Iris pigment epithelial cell (primary cell): ENCODE data around the gene C11orf21.
A peak's percentile ranks its signal among the peaks of the same experiment; 100 is the strongest.

Experiments
- DNase-seq: peaks from one replicate; pipeline ENCODE4 v3.0.0-alpha.2; 2011; ENCODE audit warnings: low read depth

Gene C11orf21

GRCh38 chr11:2271327-2272227, 30.1 kb downstream of the C11orf21 start:
- DNase-seq = no peak

GRCh38 chr11:2271077-2271326, 30.7 kb downstream of the C11orf21 start:
- no peak for DNase-seq

- no peak for DNase-seq
Observed at GRCh38 chr11:2270322-2271076, 31.2 kb downstream of the C11orf21 start, which contains the start of gene ASCL2. Gene ASCL2, minus strand, starts transcription at chr11:2270588. Its CDS starts 256 bp downstream, at chr11:2270332.

GRCh38 chr11:2269601-2270321, 32.0 kb downstream of the C11orf21 start:
- DNase-seq = peak; percentile 69

GRCh38 chr11:2268729-2269600, 32.8 kb downstream of the C11orf21 start:
- DNase-seq = peak; percentile 34

- DNase-seq = no peak
Observed at GRCh38 chr11:2267851-2268728, 33.6 kb downstream of the C11orf21 start.

- DNase-seq = no peak
Observed at GRCh38 chr11:2267306-2267850, 34.3 kb downstream of the C11orf21 start.

GRCh38 chr11:2266586-2267305, 35.0 kb downstream of the C11orf21 start:
- DNase-seq = no peak

- no peak for DNase-seq
Observed at GRCh38 chr11:2265854-2266585, 35.7 kb downstream of the C11orf21 start.

- no peak for DNase-seq
Observed at GRCh38 chr11:2265396-2265795, 36.3 kb downstream of the C11orf21 start.

GRCh38 chr11:2264366-2265053, 37.2 kb downstream of the C11orf21 start:
- DNase-seq = no peak

GRCh38 chr11:2263724-2264360, 37.9 kb downstream of the C11orf21 start:
- no peak for DNase-seq

GRCh38 chr11:2263071-2263565, 38.6 kb downstream of the C11orf21 start:
- DNase-seq = no peak

- no peak for DNase-seq
Observed at GRCh38 chr11:2262301-2263070, 39.2 kb downstream of the C11orf21 start.

- no peak for DNase-seq
Observed at GRCh38 chr11:2261436-2262230, 40.1 kb downstream of the C11orf21 start.
